ENCODE data around the gene SLC24A3.

DNA sequence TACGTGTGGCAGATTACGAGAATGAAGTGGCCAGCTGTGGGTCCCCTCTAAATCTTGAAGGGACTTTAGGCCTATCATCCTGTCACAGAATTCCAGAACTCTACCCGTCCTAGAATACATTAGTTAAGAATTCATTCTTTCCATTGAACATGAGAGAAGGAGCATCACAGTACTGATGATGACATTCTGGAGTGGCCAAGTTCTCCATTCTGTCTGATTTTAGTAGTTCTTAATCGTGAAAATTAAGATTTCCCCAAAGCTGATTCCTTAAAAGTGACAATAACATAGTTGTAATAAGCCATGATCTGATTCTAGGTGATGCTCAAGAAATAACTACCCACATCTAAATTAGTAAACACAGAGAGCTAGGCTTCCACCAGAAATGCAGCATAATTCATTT is 510.6 kb downstream of the SLC24A3 start:
- TF ChIP-seq, protein P1, sequence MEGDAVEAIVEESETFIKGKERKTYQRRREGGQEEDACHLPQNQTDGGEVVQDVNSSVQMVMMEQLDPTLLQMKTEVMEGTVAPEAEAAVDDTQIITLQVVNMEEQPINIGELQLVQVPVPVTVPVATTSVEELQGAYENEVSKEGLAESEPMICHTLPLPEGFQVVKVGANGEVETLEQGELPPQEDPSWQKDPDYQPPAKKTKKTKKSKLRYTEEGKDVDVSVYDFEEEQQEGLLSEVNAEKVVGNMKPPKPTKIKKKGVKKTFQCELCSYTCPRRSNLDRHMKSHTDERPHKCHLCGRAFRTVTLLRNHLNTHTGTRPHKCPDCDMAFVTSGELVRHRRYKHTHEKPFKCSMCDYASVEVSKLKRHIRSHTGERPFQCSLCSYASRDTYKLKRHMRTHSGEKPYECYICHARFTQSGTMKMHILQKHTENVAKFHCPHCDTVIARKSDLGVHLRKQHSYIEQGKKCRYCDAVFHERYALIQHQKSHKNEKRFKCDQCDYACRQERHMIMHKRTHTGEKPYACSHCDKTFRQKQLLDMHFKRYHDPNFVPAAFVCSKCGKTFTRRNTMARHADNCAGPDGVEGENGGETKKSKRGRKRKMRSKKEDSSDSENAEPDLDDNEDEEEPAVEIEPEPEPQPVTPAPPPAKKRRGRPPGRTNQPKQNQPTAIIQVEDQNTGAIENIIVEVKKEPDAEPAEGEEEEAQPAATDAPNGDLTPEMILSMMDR (IDR thresholded peaks at IDR 0.05), result no peak
- TF ChIP-seq ZFX (IDR thresholded peaks at IDR 0.05; ENCODE audit: borderline replicate concordance), result no peak
